ENCODE data around the gene EID2B.

Gene EID2B

GRCh38 chr19:39483141-39483540 is 49.5 kb downstream of the EID2B start:
- Histone ChIP-seq H3K4me1 (ENCODE audit: control extremely low read depth in 1 of 4, control insufficient read depth in 4 of 4, insufficient read depth in 4 of 4, low read length in 3 of 4) (peaks cover 0 to 24% (median 21%) of the 10 kb centered on the region in 4 experiments), H3K36me3 (ENCODE audit: control insufficient read depth in 4 of 4, insufficient read depth in 4 of 4, low read length in 3 of 4) (peaks cover 2 to 43% (median 31%) of the 10 kb centered on the region in 4 experiments), H3K27me3 (replicated peaks in 2 of 5; ENCODE audit: control insufficient read depth in 4 of 5, insufficient read depth in 5 of 5, low read length in 4 of 5) (no peaks in the 10 kb centered on the region), H3K9me3 (ENCODE audit: control extremely low read depth in 1 of 5, control insufficient read depth in 4 of 5, insufficient read depth in 2 of 5, low read depth in 1 of 5, low read length in 4 of 5) (no peaks in the 10 kb centered on the region), H3K4me3 (ENCODE audit: control insufficient read depth in 1 of 7, extremely low read depth in 1 of 7, insufficient read depth in 4 of 7, low read depth in 2 of 7, low read length in 6 of 7) (no peak overlapping the region), H3K27ac (ENCODE audit: insufficient read depth in 1 of 2, low read depth in 1 of 2, low read length in 2 of 2, poor library complexity in 1 of 2, severe bottlenecking in 2 of 2) (no peak overlapping the region)
- WGBS (ENCODE audit: insufficient coverage): 100% methylated on average over 1 of the region's 6 CpGs
- POLR2A ChIA-PET: no interaction called here
- DNase-seq: no peak
- CTCF ChIA-PET: no interaction called here

GRCh38 chr19:39481676-39482075 is 51.0 kb downstream of the EID2B start:
- ChIA-PET POLR2A (no interaction called here), CTCF (interaction anchor here (1.0 kb wide), 1 partner anchor 16 kb away, joined by 3 read pairs; no protein-coding TSS in a partner anchor)
- H3K36me3 ChIP-seq (ENCODE audit: control insufficient read depth in 4 of 4, insufficient read depth in 4 of 4, low read length in 3 of 4): peaks cover 2 to 34% (median 24%) of the 10 kb centered on the region in 4 experiments
- peak overlapping the region; percentile 65 to 99 (median 96) for H3K4me3 ChIP-seq (ENCODE audit: control insufficient read depth in 1 of 7, extremely low read depth in 1 of 7, insufficient read depth in 4 of 7, low read depth in 2 of 7, low read length in 6 of 7)
- peak overlapping the region; percentile 89 to 95 for H3K27ac ChIP-seq (ENCODE audit: insufficient read depth in 1 of 2, low read depth in 1 of 2, low read length in 2 of 2, poor library complexity in 1 of 2, severe bottlenecking in 2 of 2)
- H3K27me3 ChIP-seq (replicated peaks in 2 of 5; ENCODE audit: control insufficient read depth in 4 of 5, insufficient read depth in 5 of 5, low read length in 4 of 5): no peaks in the 10 kb centered on the region
- no peaks in the 10 kb centered on the region for H3K9me3 ChIP-seq (ENCODE audit: control extremely low read depth in 1 of 5, control insufficient read depth in 4 of 5, insufficient read depth in 2 of 5, low read depth in 1 of 5, low read length in 4 of 5)
- H3K4me1 ChIP-seq (ENCODE audit: control extremely low read depth in 1 of 4, control insufficient read depth in 4 of 4, insufficient read depth in 4 of 4, low read length in 3 of 4): peaks cover 0 to 24% (median 21%) of the 10 kb centered on the region in 4 experiments
- no peak for DNase-seq
- 87% methylated on average over 11 of the region's 11 CpGs for WGBS (ENCODE audit: insufficient coverage)

DNA sequence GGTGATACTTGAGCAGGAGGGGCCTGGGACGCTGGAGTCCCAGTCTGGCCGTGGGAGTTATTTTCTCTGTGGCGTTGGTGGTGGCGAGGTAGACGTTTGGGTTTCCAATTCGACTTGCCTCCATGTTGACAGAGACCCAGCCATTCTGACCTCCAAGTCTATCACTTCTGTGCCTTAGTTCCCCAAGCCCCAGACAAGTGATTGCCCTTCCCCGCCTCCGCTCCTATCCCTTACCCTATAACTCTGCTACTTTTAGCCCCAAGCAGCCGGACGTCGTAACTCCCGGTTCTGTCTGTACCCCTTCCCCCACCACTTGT is 51.5 kb downstream of the EID2B start:
- Histone ChIP-seq H3K4me3 (ENCODE audit: control insufficient read depth in 1 of 7, extremely low read depth in 1 of 7, insufficient read depth in 4 of 7, low read depth in 2 of 7, low read length in 6 of 7) (peak overlapping the region; percentile 65 to 99 (median 96)), H3K36me3 (ENCODE audit: control insufficient read depth in 4 of 4, insufficient read depth in 4 of 4, low read length in 3 of 4) (peaks cover 2 to 34% (median 24%) of the 10 kb centered on the region in 4 experiments), H3K27ac (ENCODE audit: insufficient read depth in 1 of 2, low read depth in 1 of 2, low read length in 2 of 2, poor library complexity in 1 of 2, severe bottlenecking in 2 of 2) (peak overlapping the region; percentile 89 to 95), H3K4me1 (ENCODE audit: control extremely low read depth in 1 of 4, control insufficient read depth in 4 of 4, insufficient read depth in 4 of 4, low read length in 3 of 4) (peaks cover 0 to 24% (median 21%) of the 10 kb centered on the region in 4 experiments), H3K9me3 (ENCODE audit: control extremely low read depth in 1 of 5, control insufficient read depth in 4 of 5, insufficient read depth in 2 of 5, low read depth in 1 of 5, low read length in 4 of 5) (no peaks in the 10 kb centered on the region), H3K27me3 (replicated peaks in 2 of 5; ENCODE audit: control insufficient read depth in 4 of 5, insufficient read depth in 5 of 5, low read length in 4 of 5) (no peaks in the 10 kb centered on the region)
- peak in 1 of 3 donors; percentile 11 for DNase-seq
- ChIA-PET CTCF (interaction anchor here (1.2 kb wide), 1 partner anchor 18 kb away, joined by 3 read pairs; no protein-coding TSS in a partner anchor), POLR2A (interaction anchor here (1.0 kb wide), 1 partner anchor 36 kb away, joined by 3 read pairs; the partner anchor contains the start of gene SUPT5H)
- 0% methylated on average over 12 of the region's 12 CpGs for WGBS (ENCODE audit: insufficient coverage)

All from common myeloid progenitor, CD34-positive (primary cell).